Astrocyte (in vitro differentiated cells and primary cell): ENCODE results near the gene ARHGEF3.

Experiments
- EZH2 ChIP-seq: IDR thresholded peaks from 2 replicates; pipeline ENCODE4 v1.6.1; 2012; ENCODE audit warnings: mild to moderate bottlenecking, low read length, inconsistent platforms; ENCODE audit not compliant: insufficient read depth
- TF ChIP-seq, protein P1 (sequence below): IDR thresholded peaks from 2 replicates; pipeline ENCODE4 v1.5.1; 2011; ENCODE audit warnings: low read depth, mild to moderate bottlenecking, inconsistent platforms, low read length, moderate library complexity; ENCODE audit not compliant: insufficient read depth

DNA sequence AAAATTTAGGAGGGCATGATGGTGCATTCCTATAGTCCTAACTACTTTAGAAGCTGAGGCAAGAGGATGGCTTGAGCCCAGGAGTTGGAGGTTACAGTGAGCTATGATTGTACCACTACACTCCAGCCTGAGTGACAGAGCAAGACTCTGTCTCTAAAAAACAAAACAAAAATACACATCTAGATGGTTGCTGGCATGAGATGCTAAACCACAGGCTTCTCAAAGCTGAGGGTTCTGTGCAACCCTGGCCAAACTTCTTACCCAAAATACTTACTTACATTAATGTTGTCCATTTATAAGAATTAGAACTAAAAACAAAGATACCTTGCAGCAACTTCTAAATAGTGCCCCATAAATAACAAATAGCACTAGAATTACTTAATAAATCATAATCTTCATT lies 14.3 kb upstream of the ARHGEF3 start:
- TF ChIP-seq EZH2: no peak
- TF ChIP-seq, protein P1, sequence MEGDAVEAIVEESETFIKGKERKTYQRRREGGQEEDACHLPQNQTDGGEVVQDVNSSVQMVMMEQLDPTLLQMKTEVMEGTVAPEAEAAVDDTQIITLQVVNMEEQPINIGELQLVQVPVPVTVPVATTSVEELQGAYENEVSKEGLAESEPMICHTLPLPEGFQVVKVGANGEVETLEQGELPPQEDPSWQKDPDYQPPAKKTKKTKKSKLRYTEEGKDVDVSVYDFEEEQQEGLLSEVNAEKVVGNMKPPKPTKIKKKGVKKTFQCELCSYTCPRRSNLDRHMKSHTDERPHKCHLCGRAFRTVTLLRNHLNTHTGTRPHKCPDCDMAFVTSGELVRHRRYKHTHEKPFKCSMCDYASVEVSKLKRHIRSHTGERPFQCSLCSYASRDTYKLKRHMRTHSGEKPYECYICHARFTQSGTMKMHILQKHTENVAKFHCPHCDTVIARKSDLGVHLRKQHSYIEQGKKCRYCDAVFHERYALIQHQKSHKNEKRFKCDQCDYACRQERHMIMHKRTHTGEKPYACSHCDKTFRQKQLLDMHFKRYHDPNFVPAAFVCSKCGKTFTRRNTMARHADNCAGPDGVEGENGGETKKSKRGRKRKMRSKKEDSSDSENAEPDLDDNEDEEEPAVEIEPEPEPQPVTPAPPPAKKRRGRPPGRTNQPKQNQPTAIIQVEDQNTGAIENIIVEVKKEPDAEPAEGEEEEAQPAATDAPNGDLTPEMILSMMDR: no peak
